OCI-LY7 (cell line): ENCODE results near the gene ZNF436.

Experiments used
- CTCF ChIP-seq: fragments of 200-600 bp; sonication (generic); conservative IDR thresholded peaks from 2 replicates; pipeline ENCODE4 v1.5.1; 2014; ENCODE audit warnings: mild to moderate bottlenecking, antibody characterized with exemption, low read length, moderate library complexity, mixed read lengths
- EZH2phosphoT487 ChIP-seq: fragments of 200-600 bp; sonication (generic); IDR thresholded peaks from 2 replicates; pipeline ENCODE4 v1.6.1; 2018; ENCODE audit warnings: low read depth, borderline replicate concordance, mild to moderate bottlenecking, mixed run types, antibody characterized with exemption, low read length, moderate library complexity, mixed read lengths

- TF ChIP-seq CTCF = no peak
- no peak for TF ChIP-seq EZH2phosphoT487
These were observed 26.2 kb upstream of the ZNF436 start for GRCh38 chr1:23395849-23396248.
